ENCODE results near the gene OR51V1. TPM values are rescaled to one million over a fixed set of nuclear protein-coding genes. Genes with fewer than 3 reads are reported as not detected.

The OR51V1 gene
- total RNA-seq, 4 donors from 2014 or later, result not detected

- H3K27ac ChIP-seq, result no peak within 1 kb of the TSS
- H3K36me3 ChIP-seq, result no peaks in the 10 kb centered on the region
- TF ChIP-seq CTCF (IDR thresholded peaks at IDR 0.05) (no peak), POLR2A (IDR thresholded peaks at IDR 0.05) (no peak)
- no peaks in the 10 kb centered on the region for H3K9me3 ChIP-seq
- no peak within 1 kb of the TSS for H3K4me3 ChIP-seq
- H3K4me1 ChIP-seq, result no peaks in the 10 kb centered on the region
- no peaks in the 10 kb centered on the region for H3K27me3 ChIP-seq
- DNase-seq, result no peak
Measured at GRCh38 chr11:5234381-5234834, 33.9 kb upstream of the OR51V1 start, which contains the start of gene HBD. HBD (minus strand) TSS chr11:5234483; CDS start chr11:5234433, 50 bp downstream.

- H3K9me3 ChIP-seq, result no peaks in the 10 kb centered on the region
- TF ChIP-seq POLR2A (IDR thresholded peaks at IDR 0.05) (no peak), CTCF (IDR thresholded peaks at IDR 0.05) (no peak)
- no peaks in the 10 kb centered on the region for H3K27me3 ChIP-seq
- no peaks in the 10 kb centered on the region for H3K36me3 ChIP-seq
- H3K4me3 ChIP-seq, result no peak overlapping the region
- DNase-seq, result no peak
- H3K4me1 ChIP-seq, result no peaks in the 10 kb centered on the region
- no peak overlapping the region for H3K27ac ChIP-seq
Measured at GRCh38 chr11:5233307-5233706, 32.8 kb upstream of the OR51V1 start.

DNA sequence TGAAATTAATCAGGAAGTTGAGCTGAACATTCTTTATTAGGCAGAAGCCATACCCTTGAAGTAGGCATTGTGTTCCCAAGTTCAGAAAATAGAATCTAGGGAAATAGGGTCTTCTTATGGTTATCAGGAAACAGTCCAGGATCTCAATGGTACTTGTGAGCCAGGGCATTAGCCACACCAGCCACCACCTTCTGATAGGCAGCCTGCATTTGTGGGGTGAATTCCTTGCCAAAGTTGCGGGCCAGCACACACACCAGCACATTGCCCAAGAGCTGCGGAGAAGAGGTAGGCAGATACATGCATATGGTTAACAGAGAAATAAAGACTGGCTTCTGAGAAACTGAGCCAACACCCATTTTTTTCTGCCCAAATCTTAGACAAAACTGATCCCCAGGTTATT lies 32.3 kb upstream of the OR51V1 start:
- Histone ChIP-seq H3K27ac (no peak overlapping the region), H3K36me3 (no peaks in the 10 kb centered on the region), H3K4me3 (no peak overlapping the region), H3K4me1 (no peaks in the 10 kb centered on the region), H3K27me3 (no peaks in the 10 kb centered on the region), H3K9me3 (no peaks in the 10 kb centered on the region)
- no peak for DNase-seq
- no peak for TF ChIP-seq POLR2A (IDR thresholded peaks at IDR 0.05)
- no peak for TF ChIP-seq CTCF (IDR thresholded peaks at IDR 0.05)

GRCh38 chr11:5232176-5232575 lies 31.7 kb upstream of the OR51V1 start:
- no peak overlapping the region for H3K4me3 ChIP-seq
- H3K27me3 ChIP-seq, result no peaks in the 10 kb centered on the region
- no peak overlapping the region for H3K27ac ChIP-seq
- H3K4me1 ChIP-seq, result no peaks in the 10 kb centered on the region
- H3K36me3 ChIP-seq, result no peaks in the 10 kb centered on the region
- DNase-seq, result no peak
- TF ChIP-seq CTCF (IDR thresholded peaks at IDR 0.05) (no peak), POLR2A (IDR thresholded peaks at IDR 0.05) (no peak)
- no peaks in the 10 kb centered on the region for H3K9me3 ChIP-seq

DNA sequence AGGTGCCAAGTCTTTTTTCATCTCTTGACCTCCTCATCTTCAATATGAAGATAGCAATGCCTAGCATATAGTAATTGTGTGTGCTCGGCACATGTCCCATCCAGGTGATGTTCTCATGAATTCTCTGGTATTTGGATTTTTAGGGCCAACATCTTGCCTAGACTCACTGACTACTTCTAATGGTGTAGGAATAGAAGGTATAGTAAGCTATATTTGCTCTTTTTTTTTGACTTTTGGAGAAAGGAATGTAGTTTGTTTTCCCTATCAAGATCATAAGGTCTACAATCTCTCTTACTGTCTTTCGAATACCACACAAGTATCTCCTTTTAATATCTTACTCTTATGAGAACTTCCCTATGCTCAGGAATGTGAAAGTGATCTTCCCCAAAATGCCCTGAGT lies 30.6 kb upstream of the OR51V1 start:
- no peaks in the 10 kb centered on the region for H3K27me3 ChIP-seq
- no peak for DNase-seq
- no peaks in the 10 kb centered on the region for H3K36me3 ChIP-seq
- H3K9me3 ChIP-seq, result no peaks in the 10 kb centered on the region
- H3K4me1 ChIP-seq, result no peaks in the 10 kb centered on the region
- H3K4me3 ChIP-seq, result no peak overlapping the region
- no peak overlapping the region for H3K27ac ChIP-seq
- no peak for TF ChIP-seq CTCF (IDR thresholded peaks at IDR 0.05)
- TF ChIP-seq POLR2A (IDR thresholded peaks at IDR 0.05), result no peak

DNA sequence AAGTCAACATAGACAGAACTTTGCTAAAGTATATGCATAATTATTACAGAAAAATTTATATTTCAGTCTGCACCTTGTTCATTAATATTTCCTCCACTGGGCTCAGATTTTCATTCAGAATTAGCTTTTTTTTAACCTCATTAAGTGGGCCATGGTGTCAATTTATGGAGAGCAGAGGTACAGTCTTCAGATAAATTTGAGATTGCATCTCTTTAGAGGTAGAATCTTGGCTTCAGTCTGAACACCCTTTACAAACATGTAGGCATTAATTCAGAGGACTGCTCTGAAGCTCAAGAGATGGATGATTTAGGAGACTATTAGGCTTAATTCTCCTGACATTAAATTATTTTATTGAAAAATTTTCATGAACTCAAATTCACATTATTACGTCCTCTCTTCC lies 29.8 kb upstream of the OR51V1 start:
- no peaks in the 10 kb centered on the region for H3K36me3 ChIP-seq
- TF ChIP-seq CTCF (IDR thresholded peaks at IDR 0.05) (no peak), POLR2A (IDR thresholded peaks at IDR 0.05) (no peak)
- no peaks in the 10 kb centered on the region for H3K9me3 ChIP-seq
- no peak overlapping the region for H3K4me3 ChIP-seq
- no peaks in the 10 kb centered on the region for H3K4me1 ChIP-seq
- H3K27ac ChIP-seq, result no peak overlapping the region
- H3K27me3 ChIP-seq, result no peaks in the 10 kb centered on the region
- DNase-seq, result no peak
